CD14-positive monocyte (primary cell): ENCODE results near the gene GGA2. TPM values are rescaled to one million over a fixed set of nuclear protein-coding genes. Genes with fewer than 3 reads are reported as not detected.

Experiments
- DNase-seq, 3 donors: peaks; one replicate each; pipeline ENCODE4 v3.0.0-alpha.2; 2011 to 2022
- H2AFZ ChIP-seq: 2 replicates; pipeline ENCODE4 v1.6.0; 2012; ENCODE audit warnings: mild to moderate bottlenecking, low read depth, low read length, inconsistent platforms; ENCODE audit not compliant: insufficient read depth, poor library complexity, severe bottlenecking
- H3K27ac ChIP-seq, 2 donors: 1 replicate in 1 of 2; 2 replicates in 1 of 2; pipeline ENCODE4 v1.5.1; 2012 to 2013; ENCODE audit warnings: low read length in 2 of 2, control low read depth in 1 of 2, inconsistent platforms in 1 of 2, low read depth in 1 of 2, mild to moderate bottlenecking in 1 of 2
- H3K27me3 ChIP-seq, 2 donors: one replicate each; pipeline versions ENCODE4 v1.6.0 to v1.6.1; 2011 to 2013; ENCODE audit warnings: low read length in 2 of 2; ENCODE audit not compliant: control insufficient read depth in 2 of 2, insufficient read depth in 2 of 2
- H3K36me3 ChIP-seq, 2 donors: replicated peaks in 1 of 2; 1 replicate in 1 of 2; 2 replicates in 1 of 2; pipeline versions ENCODE4 v1.5.1 to v1.6.1; 2012 to 2013; ENCODE audit warnings: low read length in 2 of 2, control low read depth in 1 of 2, inconsistent platforms in 1 of 2, mild to moderate bottlenecking in 1 of 2; ENCODE audit not compliant: insufficient read depth in 2 of 2, control insufficient read depth in 1 of 2
- H3K4me1 ChIP-seq, 2 donors: 1 replicate in 1 of 2; 2 replicates in 1 of 2; pipeline versions ENCODE4 v1.5.1 to v1.6.1; 2012 to 2013; ENCODE audit warnings: low read length in 2 of 2, control low read depth in 1 of 2, inconsistent platforms in 1 of 2, mild to moderate bottlenecking in 1 of 2, moderate library complexity in 1 of 2; ENCODE audit not compliant: insufficient read depth in 2 of 2, control insufficient read depth in 1 of 2
- H3K4me2 ChIP-seq: replicated peaks from 2 replicates; pipeline ENCODE3; 2012; ENCODE audit warnings: low read length, moderate library complexity, mild to moderate bottlenecking; ENCODE audit not compliant: poor library complexity, severe bottlenecking; ENCODE audit errors: extremely low read depth
- H3K4me3 ChIP-seq, 3 experiments: fragments of 200-600 bp in 1 of 3; sonication (generic) in 1 of 3; replicated peaks in 1 of 3; 1 replicate in 2 of 3; 2 replicates in 1 of 3; pipeline ENCODE4 v1.5.1; 2011 to 2013; ENCODE audit warnings: low read length in 3 of 3, mild to moderate bottlenecking in 3 of 3, control low read depth in 2 of 3, low read depth in 2 of 3, inconsistent platforms in 1 of 3, moderate library complexity in 1 of 3
- H3K79me2 ChIP-seq: 2 replicates; pipeline ENCODE4 v1.6.0; 2012; ENCODE audit warnings: mild to moderate bottlenecking, control low read depth, inconsistent platforms, low read length, moderate library complexity; ENCODE audit not compliant: insufficient read depth
- H3K9ac ChIP-seq: 2 replicates; pipeline ENCODE4 v1.6.0; 2017; ENCODE audit warnings: low read length, mild to moderate bottlenecking; ENCODE audit not compliant: insufficient read depth, poor library complexity, severe bottlenecking
- H3K9me3 ChIP-seq, 2 donors: replicated peaks in 1 of 2; 1 replicate in 1 of 2; 2 replicates in 1 of 2; pipeline versions ENCODE4 v1.5.1 to v1.6.1; 2012 to 2013; ENCODE audit warnings: low read length in 2 of 2, control low read depth in 1 of 2; ENCODE audit not compliant: control insufficient read depth in 1 of 2, insufficient read depth in 1 of 2
- H4K20me1 ChIP-seq: 2 replicates; pipeline ENCODE4 v1.6.0; 2012; ENCODE audit warnings: mild to moderate bottlenecking, low read length, control low read depth, moderate library complexity; ENCODE audit not compliant: insufficient read depth
- H3K27ac Mint-ChIP-seq, 7 donors: one replicate each; pipeline ENCODE4 v1.8.0; 2020; ENCODE audit warnings: mild to moderate bottlenecking in 7 of 7, mixed read lengths in 7 of 7, moderate library complexity in 6 of 7, inconsistent platforms in 2 of 7
- H3K27me3 Mint-ChIP-seq, 3 donors: one replicate each; pipeline ENCODE4 v1.8.0; 2021 to 2022; ENCODE audit warnings: low read depth in 3 of 3, mild to moderate bottlenecking in 3 of 3, mixed read lengths in 3 of 3, moderate library complexity in 3 of 3, inconsistent platforms in 1 of 3
- H3K36me3 Mint-ChIP-seq, 2 donors: one replicate each; pipeline ENCODE4 v1.8.0; 2020; ENCODE audit warnings: mixed read lengths in 2 of 2, inconsistent platforms in 1 of 2, mild to moderate bottlenecking in 1 of 2
- H3K4me1 Mint-ChIP-seq: one replicate; pipeline ENCODE4 v1.8.0; 2020; ENCODE audit warnings: mild to moderate bottlenecking, mixed read lengths
- H3K4me3 Mint-ChIP-seq, 2 donors: one replicate each; pipeline ENCODE4 v1.8.0; 2020; ENCODE audit warnings: mild to moderate bottlenecking in 2 of 2, mixed read lengths in 2 of 2, moderate library complexity in 1 of 2
- H3K9me3 Mint-ChIP-seq, 7 donors: one replicate each; pipeline ENCODE4 v1.8.0; 2020 to 2022; ENCODE audit warnings: mixed read lengths in 7 of 7, mild to moderate bottlenecking in 6 of 7, moderate library complexity in 6 of 7, inconsistent platforms in 2 of 7
- CTCF ChIP-seq: fragments of 200-600 bp; IDR thresholded peaks from one replicate; pipeline ENCODE4 v1.8.0; 2022; ENCODE audit warnings: antibody characterized with exemption, mild to moderate bottlenecking
- WGBS: methylation state at CpG from one replicate; pipeline ENCODE4 v1.1.5; 2013; ENCODE audit warnings: missing lambda C conversion rate; ENCODE audit not compliant: insufficient coverage; 5-methylcytosine and 5-hydroxymethylcytosine counted together
- intact Hi-C, 2 donors: fragments of 100-400 bp; cut with micrococcal nuclease; formaldehyde crosslinking; loops; one replicate each; pipeline versions ENCODE4 v1.15.0 to v1.15.1; 2023
- polyA plus RNA-seq, 3 donors: library from polyadenylated mRNA; depleted of rRNA in 1 of 3; unstranded in 2 of 3; stranded (reverse) in 1 of 3; fragments of 300-500 nt in 2 of 3; fragments of >200 nt in 1 of 3; fragmentation: Illumina TruSeq in 2 of 3; gene quantifications; 1 replicate in 2 of 3; 2 replicates in 1 of 3; pipeline ENCODE4 v1.2.3, GENCODE V29; 2012 to 2021

Gene GGA2
- polyA plus RNA-seq, 3 donors, result 37.5 to 55.4 (median 49.5) TPM

GRCh38 chr16:23466162-23466885 lies 44.0 kb downstream of the GGA2 start:
- Histone ChIP-seq H3K9me3 (no peaks in the 10 kb centered on the region), H4K20me1 (no peaks in the 10 kb centered on the region), H3K27me3 (no peaks in the 10 kb centered on the region), H3K4me2 (no peak overlapping the region), H2AFZ (no peak overlapping the region), H3K9ac (no peak overlapping the region), H3K4me3 (no peak overlapping the region), H3K27ac (no peak overlapping the region), H3K36me3 (peaks cover 53 to 79% of the 10 kb centered on the region in 2 donors), H3K4me1 (no peaks in the 10 kb centered on the region), H3K79me2 (no peaks in the 10 kb centered on the region)
- Mint-ChIP-seq H3K4me3 (no peak overlapping the region), H3K27me3 (no peaks in the 10 kb centered on the region), H3K4me1 (no peaks in the 10 kb centered on the region), H3K9me3 (peaks cover 0 to 1% (median 0%) of the 10 kb centered on the region in 7 donors), H3K27ac (peak overlapping the region in 4 of 7 donors; percentile 12 to 83 (median 38)), H3K36me3 (peaks cover 69 to 76% of the 10 kb centered on the region in 2 donors)
- DNase-seq, result peak in 2 of 3 donors; percentile 7 to 12
- WGBS, result 85% methylated on average over 2 of the region's 4 CpGs
- intact Hi-C loops, result no loop called here
- no peak for TF ChIP-seq CTCF

- Mint-ChIP-seq H3K36me3 (peaks cover 62 to 70% of the 10 kb centered on the region in 2 donors), H3K4me1 (no peaks in the 10 kb centered on the region), H3K27me3 (no peaks in the 10 kb centered on the region), H3K27ac (no peak overlapping the region), H3K9me3 (peaks cover 0 to 1% (median 0%) of the 10 kb centered on the region in 7 donors), H3K4me3 (no peak overlapping the region)
- Histone ChIP-seq H2AFZ (no peak overlapping the region), H3K4me2 (no peak overlapping the region), H3K36me3 (peaks cover 45 to 68% of the 10 kb centered on the region in 2 donors), H3K9ac (no peak overlapping the region), H3K27ac (peak overlapping the region in 1 of 2 donors; percentile 48), H3K4me1 (no peaks in the 10 kb centered on the region), H4K20me1 (no peaks in the 10 kb centered on the region), H3K79me2 (no peaks in the 10 kb centered on the region), H3K4me3 (no peak overlapping the region), H3K9me3 (no peaks in the 10 kb centered on the region), H3K27me3 (no peaks in the 10 kb centered on the region)
- WGBS, result 100% methylated on average over 1 of the region's 2 CpGs
- intact Hi-C loops, result no loop called here
- DNase-seq, result no peak
- no peak for TF ChIP-seq CTCF
These were observed 45.1 kb downstream of the GGA2 start for GRCh38 chr16:23465179-23465578.
